ENCODE measurements around the gene ADGRG3.

ADGRG3 gene

DNA sequence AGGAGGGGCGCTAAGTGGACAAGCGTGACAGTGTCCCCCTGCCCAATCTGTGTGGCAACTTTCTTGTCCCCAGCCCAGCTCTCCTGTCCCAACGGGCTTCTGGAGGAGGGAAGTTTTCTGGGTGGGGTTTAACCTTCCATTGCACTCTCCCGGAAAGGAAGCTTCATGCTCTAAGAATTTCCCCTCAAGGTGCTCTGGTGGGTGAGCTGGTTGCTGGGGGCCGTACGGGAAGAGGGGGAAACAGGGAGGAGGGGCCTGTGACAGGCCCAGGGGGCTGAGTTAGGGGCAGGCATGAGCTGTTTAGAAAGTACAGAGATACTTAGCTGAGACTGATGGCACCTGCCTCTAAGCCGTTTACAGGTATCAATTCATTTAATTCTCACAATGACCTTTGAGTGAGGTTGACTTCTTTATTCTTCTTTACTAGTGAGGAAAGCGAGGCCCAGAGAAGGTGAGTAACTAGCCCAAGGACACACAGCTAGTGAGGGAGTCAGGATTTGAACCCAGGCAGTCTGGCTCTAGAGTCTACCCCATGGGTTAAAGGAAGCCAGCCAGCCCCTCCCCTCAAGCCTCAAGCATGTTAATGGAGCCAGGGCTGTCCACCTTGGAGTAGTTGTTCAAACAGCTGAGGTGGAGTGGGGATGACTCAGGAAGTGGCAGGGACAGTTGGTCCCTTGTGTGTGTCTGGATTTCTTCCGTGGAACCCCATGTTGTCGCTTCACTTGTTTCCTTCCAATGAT is 20.8 kb upstream of the ADGRG3 start:
- Histone ChIP-seq H3K9me3 (ENCODE audit: control insufficient read depth, low read length) (no peaks in the 10 kb centered on the region), H3K36me3 (ENCODE audit: control insufficient read depth, insufficient read depth, low read length) (no peaks in the 10 kb centered on the region), H3K27ac (ENCODE audit: insufficient read depth, low read depth, low read length, poor library complexity, severe bottlenecking) (no peak overlapping the region), H3K27me3 (ENCODE audit: control insufficient read depth, insufficient read depth, low read length, poor library complexity, severe bottlenecking) (no peaks in the 10 kb centered on the region), H3K4me1 (ENCODE audit: control insufficient read depth, insufficient read depth, low read length) (no peaks in the 10 kb centered on the region), H3K4me3 (ENCODE audit: insufficient read depth, low read depth, low read length) (no peak overlapping the region)
- WGBS, 2 experiments: 88 to 91% methylated on average over 10 of the region's 10 CpGs

- Histone ChIP-seq H3K9me3 (ENCODE audit: control insufficient read depth, low read length) (no peaks in the 10 kb centered on the region), H3K27ac (ENCODE audit: insufficient read depth, low read depth, low read length, poor library complexity, severe bottlenecking) (no peak overlapping the region), H3K27me3 (ENCODE audit: control insufficient read depth, insufficient read depth, low read length, poor library complexity, severe bottlenecking) (no peaks in the 10 kb centered on the region), H3K36me3 (ENCODE audit: control insufficient read depth, insufficient read depth, low read length) (no peaks in the 10 kb centered on the region), H3K4me3 (ENCODE audit: insufficient read depth, low read depth, low read length) (no peak overlapping the region), H3K4me1 (ENCODE audit: control insufficient read depth, insufficient read depth, low read length) (peaks cover 2% of the 10 kb centered on the region)
- 94% methylated on average over 5 of the region's 5 CpGs for WGBS, 2 experiments
Observed at GRCh38 chr16:57648125-57648524, 20.0 kb upstream of the ADGRG3 start.

- Histone ChIP-seq H3K27me3 (ENCODE audit: control insufficient read depth, insufficient read depth, low read length, poor library complexity, severe bottlenecking) (no peaks in the 10 kb centered on the region), H3K9me3 (ENCODE audit: control insufficient read depth, low read length) (no peaks in the 10 kb centered on the region), H3K4me1 (ENCODE audit: control insufficient read depth, insufficient read depth, low read length) (peaks cover 9% of the 10 kb centered on the region), H3K27ac (ENCODE audit: insufficient read depth, low read depth, low read length, poor library complexity, severe bottlenecking) (no peak overlapping the region), H3K36me3 (ENCODE audit: control insufficient read depth, insufficient read depth, low read length) (no peaks in the 10 kb centered on the region), H3K4me3 (ENCODE audit: insufficient read depth, low read depth, low read length) (no peak overlapping the region)
- 46 to 48% methylated on average over 18 of the region's 18 CpGs for WGBS, 2 experiments
Observed at GRCh38 chr16:57648581-57649442, 19.3 kb upstream of the ADGRG3 start.

DNA sequence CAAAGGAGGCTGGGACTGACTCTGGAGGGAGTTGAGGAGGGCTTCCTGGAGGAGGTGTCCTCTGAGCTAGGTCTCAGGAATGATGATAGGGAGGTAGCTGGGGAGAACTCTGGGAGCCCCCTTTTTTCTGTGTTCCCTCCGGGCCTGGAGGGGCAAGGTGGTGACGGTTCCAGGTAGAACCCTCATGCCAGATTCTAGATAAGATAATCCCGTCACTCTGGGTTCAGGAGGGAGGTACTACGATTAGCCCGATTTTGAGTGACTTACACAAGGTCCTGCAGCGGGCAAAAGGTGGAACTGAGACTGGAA is 18.7 kb upstream of the ADGRG3 start:
- Histone ChIP-seq H3K4me1 (ENCODE audit: control insufficient read depth, insufficient read depth, low read length) (peaks cover 14% of the 10 kb centered on the region), H3K27me3 (ENCODE audit: control insufficient read depth, insufficient read depth, low read length, poor library complexity, severe bottlenecking) (no peaks in the 10 kb centered on the region), H3K4me3 (ENCODE audit: insufficient read depth, low read depth, low read length) (no peak overlapping the region), H3K36me3 (ENCODE audit: control insufficient read depth, insufficient read depth, low read length) (no peaks in the 10 kb centered on the region), H3K27ac (ENCODE audit: insufficient read depth, low read depth, low read length, poor library complexity, severe bottlenecking) (no peak overlapping the region), H3K9me3 (ENCODE audit: control insufficient read depth, low read length) (no peaks in the 10 kb centered on the region)
- 93 to 94% methylated on average over 6 of the region's 6 CpGs for WGBS, 2 experiments

DNA sequence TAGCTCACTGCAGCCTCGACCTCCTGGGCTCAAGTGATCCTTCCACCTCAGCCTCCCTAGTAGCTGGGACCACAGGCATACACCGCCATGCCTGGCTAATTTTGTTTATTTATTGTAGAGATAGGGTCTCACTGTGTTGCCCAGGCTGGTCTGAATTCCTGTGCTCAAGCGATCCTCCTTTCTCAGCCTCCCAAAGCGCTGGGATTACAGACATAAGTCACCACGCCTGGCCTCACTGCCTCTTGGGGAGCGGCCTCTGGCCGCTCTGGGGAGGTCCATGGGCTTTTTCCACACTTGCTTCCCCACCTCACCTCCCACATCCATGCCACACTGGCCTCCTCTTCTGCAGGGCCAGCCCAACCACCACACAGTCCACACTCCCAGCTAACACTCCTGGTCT is 18.3 kb upstream of the ADGRG3 start:
- H3K27me3 ChIP-seq (ENCODE audit: control insufficient read depth, insufficient read depth, low read length, poor library complexity, severe bottlenecking): no peaks in the 10 kb centered on the region
- H3K4me1 ChIP-seq (ENCODE audit: control insufficient read depth, insufficient read depth, low read length): peaks cover 14% of the 10 kb centered on the region
- H3K27ac ChIP-seq (ENCODE audit: insufficient read depth, low read depth, low read length, poor library complexity, severe bottlenecking): no peak overlapping the region
- WGBS, 2 experiments: 92 to 96% methylated on average over 7 of the region's 7 CpGs
- no peaks in the 10 kb centered on the region for H3K36me3 ChIP-seq (ENCODE audit: control insufficient read depth, insufficient read depth, low read length)
- H3K9me3 ChIP-seq (ENCODE audit: control insufficient read depth, low read length): no peaks in the 10 kb centered on the region
- H3K4me3 ChIP-seq (ENCODE audit: insufficient read depth, low read depth, low read length): no peak overlapping the region

GRCh38 chr16:57651344-57652333 is 16.5 kb upstream of the ADGRG3 start:
- Histone ChIP-seq H3K27ac (ENCODE audit: insufficient read depth, low read depth, low read length, poor library complexity, severe bottlenecking) (no peak overlapping the region), H3K4me1 (ENCODE audit: control insufficient read depth, insufficient read depth, low read length) (peaks cover 14% of the 10 kb centered on the region), H3K27me3 (ENCODE audit: control insufficient read depth, insufficient read depth, low read length, poor library complexity, severe bottlenecking) (no peaks in the 10 kb centered on the region), H3K4me3 (ENCODE audit: insufficient read depth, low read depth, low read length) (no peak overlapping the region), H3K36me3 (ENCODE audit: control insufficient read depth, insufficient read depth, low read length) (no peaks in the 10 kb centered on the region), H3K9me3 (ENCODE audit: control insufficient read depth, low read length) (no peaks in the 10 kb centered on the region)
- WGBS, 2 experiments: 85 to 88% methylated on average over 10 of the region's 10 CpGs

DNA sequence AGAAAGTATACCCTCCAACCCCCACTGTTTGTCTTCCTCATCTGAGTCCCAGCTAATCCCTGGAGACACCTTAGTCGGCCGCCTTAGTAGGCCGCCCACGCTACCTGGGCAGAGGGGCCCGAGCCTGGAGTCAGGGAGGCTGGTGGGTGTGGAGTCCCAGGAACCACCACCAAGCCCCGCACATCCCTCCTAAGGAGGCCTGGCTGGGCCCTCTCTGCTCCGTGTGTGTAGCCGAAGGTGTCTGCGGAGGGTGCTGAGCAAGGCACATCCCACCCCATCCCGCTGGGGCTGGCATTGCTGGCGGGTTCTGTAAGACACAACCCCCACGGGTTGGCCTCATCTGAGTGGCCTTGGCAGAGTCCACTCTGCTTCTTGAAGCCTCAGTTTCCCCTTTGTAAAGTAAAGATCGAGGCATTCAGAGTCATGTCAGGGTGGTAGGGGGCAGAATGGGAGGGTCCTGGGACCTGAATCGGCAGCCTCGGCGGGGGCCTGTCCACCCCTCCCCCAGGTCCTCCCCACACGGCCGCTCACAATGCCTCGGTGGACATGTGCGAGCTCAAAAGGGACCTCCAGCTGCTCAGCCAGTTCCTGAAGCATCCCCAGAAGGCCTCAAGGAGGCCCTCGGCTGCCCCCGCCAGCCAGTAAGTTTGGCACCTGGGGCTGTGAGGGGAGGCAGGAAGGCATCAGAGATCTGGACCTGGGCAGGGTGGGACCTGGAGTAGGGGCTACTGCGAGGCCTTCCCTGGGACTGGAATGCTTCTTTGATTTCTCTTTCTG is 15.2 kb upstream of the ADGRG3 start:
- 88 to 89% methylated on average over 23 of the region's 23 CpGs for WGBS, 2 experiments
- Histone ChIP-seq H3K27me3 (ENCODE audit: control insufficient read depth, insufficient read depth, low read length, poor library complexity, severe bottlenecking) (no peaks in the 10 kb centered on the region), H3K27ac (ENCODE audit: insufficient read depth, low read depth, low read length, poor library complexity, severe bottlenecking) (no peak overlapping the region), H3K4me1 (ENCODE audit: control insufficient read depth, insufficient read depth, low read length) (peaks cover 14% of the 10 kb centered on the region), H3K9me3 (ENCODE audit: control insufficient read depth, low read length) (no peaks in the 10 kb centered on the region), H3K36me3 (ENCODE audit: control insufficient read depth, insufficient read depth, low read length) (no peaks in the 10 kb centered on the region), H3K4me3 (ENCODE audit: insufficient read depth, low read depth, low read length) (no peak overlapping the region)

DNA sequence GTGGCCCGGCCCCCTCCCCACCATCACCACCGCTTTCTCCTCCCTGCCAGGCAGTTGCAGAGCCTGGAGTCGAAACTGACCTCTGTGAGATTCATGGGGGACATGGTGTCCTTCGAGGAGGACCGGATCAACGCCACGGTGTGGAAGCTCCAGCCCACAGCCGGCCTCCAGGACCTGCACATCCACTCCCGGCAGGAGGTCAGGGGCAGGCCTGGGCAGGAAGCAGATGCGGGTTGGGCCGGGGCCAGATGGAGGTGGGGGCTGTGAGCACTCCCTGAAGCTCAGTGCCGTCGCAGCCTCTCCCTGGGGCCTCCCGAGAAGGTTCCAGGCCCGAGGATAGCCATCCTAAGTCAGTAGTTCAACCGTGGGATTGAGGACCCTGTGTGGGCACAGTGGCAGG is 14.2 kb upstream of the ADGRG3 start:
- Histone ChIP-seq H3K4me3 (ENCODE audit: insufficient read depth, low read depth, low read length) (no peak overlapping the region), H3K27me3 (ENCODE audit: control insufficient read depth, insufficient read depth, low read length, poor library complexity, severe bottlenecking) (no peaks in the 10 kb centered on the region), H3K9me3 (ENCODE audit: control insufficient read depth, low read length) (no peaks in the 10 kb centered on the region), H3K27ac (ENCODE audit: insufficient read depth, low read depth, low read length, poor library complexity, severe bottlenecking) (no peak overlapping the region), H3K36me3 (ENCODE audit: control insufficient read depth, insufficient read depth, low read length) (no peaks in the 10 kb centered on the region), H3K4me1 (ENCODE audit: control insufficient read depth, insufficient read depth, low read length) (peaks cover 14% of the 10 kb centered on the region)
- WGBS, 2 experiments: 82 to 84% methylated on average over 16 of the region's 16 CpGs

DNA sequence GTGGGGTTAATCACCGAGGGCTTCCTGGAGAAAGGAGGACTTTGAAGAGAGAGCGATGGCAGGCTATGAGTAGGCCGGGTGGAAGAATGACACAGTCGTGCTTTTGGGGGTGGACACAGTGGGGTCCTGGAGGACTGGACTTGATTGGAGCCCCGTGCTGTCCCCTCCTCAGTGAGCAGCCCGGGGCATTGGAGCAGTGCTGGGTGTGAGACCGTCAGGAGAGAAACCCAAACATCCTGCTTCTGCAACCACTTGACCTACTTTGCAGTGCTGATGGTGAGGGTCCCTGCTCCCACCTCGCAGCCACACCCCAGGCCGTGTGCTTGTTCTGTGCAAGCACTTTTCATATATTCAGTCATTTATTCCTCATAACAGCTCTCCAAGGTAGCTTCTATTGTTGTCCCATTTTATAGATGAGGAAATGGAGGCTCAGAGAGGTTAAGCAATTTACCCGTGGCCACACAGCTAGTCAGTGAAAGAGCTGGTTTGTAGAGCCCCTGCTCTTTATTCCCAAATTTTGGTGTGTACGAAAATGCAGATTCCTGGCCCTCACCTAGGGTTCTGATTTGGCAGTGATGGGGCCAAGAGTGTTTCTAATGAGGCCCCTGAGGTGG is 11.7 kb upstream of the ADGRG3 start:
- H3K36me3 ChIP-seq (ENCODE audit: control insufficient read depth, insufficient read depth, low read length): no peaks in the 10 kb centered on the region
- H3K4me1 ChIP-seq (ENCODE audit: control insufficient read depth, insufficient read depth, low read length): peaks cover 14% of the 10 kb centered on the region
- no peak overlapping the region for H3K27ac ChIP-seq (ENCODE audit: insufficient read depth, low read depth, low read length, poor library complexity, severe bottlenecking)
- WGBS, 2 experiments: 91 to 94% methylated on average over 11 of the region's 11 CpGs
- no peaks in the 10 kb centered on the region for H3K9me3 ChIP-seq (ENCODE audit: control insufficient read depth, low read length)
- H3K4me3 ChIP-seq (ENCODE audit: insufficient read depth, low read depth, low read length): no peak overlapping the region
- no peaks in the 10 kb centered on the region for H3K27me3 ChIP-seq (ENCODE audit: control insufficient read depth, insufficient read depth, low read length, poor library complexity, severe bottlenecking)

Data from ectodermal cell (in vitro differentiated cells).